ENCODE measurements around the gene P3H4. TPM values are rescaled to one million over a fixed set of nuclear protein-coding genes. Genes with fewer than 3 reads are reported as not detected.
"Not testable (repeated sequence)": the region's sequence is repeated elsewhere in the genome, so short reads cannot be mapped to it uniquely, and the experiment has no call there.

The P3H4 gene
- total RNA-seq, 1 donor from 2014 or later, result 12.8 TPM

DNA sequence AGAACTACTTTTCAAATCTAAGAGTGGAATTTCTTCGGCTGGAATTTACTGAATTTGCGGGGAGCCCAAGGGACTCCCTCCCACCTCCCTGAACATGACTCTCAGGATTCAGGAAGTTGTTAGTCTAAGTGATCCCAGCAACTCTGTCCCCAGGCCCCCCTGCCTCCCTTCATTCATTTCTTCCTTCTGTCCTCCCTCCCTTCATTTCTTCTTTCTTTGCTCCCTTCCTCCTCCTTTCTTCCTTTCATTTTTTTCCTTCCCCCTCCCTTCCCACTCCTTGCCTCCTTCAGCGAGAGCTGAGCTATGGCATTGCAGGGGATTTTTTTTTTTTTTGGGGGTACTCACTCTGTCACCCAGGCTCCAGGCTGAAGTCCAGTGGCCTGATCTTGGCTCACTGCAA, 14.4 kb downstream of the P3H4 start:
- intact Hi-C loops (cut with DNase I), result no loop called here
- DNase-seq (ENCODE audit: low spot score) (no peak), ATAC-seq (no peak)

DNA sequence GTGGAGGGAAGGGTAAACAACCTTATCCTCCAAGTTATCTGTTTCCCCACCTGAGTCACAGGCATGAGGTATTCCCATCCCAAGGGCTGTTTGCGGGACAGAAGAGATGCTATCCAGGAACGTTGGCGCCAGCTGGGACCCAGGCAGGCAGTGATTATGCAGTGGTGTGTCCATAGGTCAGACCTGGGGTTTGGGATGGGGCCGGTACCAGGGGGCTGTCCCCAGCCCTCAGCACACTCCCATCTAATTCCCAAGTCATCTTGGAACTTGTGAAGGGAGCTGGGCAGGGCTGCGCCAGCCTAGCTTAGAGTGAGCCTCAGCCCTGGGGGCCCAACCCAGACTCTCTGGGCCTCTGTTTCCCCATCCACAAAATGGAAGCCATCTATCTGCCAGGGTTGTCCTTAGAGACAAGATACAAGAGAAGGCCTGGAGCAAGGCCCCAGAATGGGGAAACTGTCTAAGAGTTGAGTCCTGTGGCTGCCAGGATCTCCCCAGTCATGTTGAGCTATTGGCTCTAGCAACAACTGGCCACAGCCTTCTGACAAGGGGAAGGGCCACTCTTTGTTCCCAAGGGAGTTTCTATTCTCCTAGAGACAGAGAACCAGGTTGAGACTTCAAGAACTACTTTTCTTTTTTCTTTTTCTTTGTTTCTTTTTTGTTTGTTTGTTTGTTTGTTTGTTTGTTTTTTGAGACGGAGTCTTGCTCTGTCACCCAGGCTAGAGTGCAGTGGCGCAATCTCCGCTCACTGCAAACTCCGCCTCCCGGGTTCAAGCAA, 15.4 kb downstream of the P3H4 start:
- DNase-seq (ENCODE audit: low spot score) (no peak), ATAC-seq (no peak)
- intact Hi-C loops (cut with DNase I), result no loop called here

DNA sequence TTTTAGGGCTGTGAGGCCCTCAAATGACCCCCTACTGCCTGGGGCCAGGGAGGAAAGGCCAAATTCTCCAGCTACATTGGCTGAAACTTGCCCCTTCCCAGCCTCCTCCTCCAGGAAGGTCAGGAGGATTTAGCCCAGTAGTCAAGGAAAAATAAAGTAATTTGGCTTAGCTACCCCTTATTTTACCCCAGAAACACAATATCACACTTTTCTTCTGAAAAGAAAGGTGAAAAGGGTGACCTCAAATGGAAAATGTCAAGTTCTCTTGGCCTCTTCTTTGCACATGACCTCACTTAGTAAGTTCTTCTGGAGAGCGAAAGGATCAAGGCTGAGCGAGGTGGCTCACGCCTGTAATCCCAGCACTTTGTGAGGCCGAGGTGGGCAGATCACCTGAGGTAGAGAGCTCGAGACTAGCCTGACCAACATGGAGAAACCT, 17.2 kb downstream of the P3H4 start:
- intact Hi-C loops (cut with DNase I), result no loop called here
- ATAC-seq (no peak), DNase-seq (ENCODE audit: low spot score) (no peak)

DNA sequence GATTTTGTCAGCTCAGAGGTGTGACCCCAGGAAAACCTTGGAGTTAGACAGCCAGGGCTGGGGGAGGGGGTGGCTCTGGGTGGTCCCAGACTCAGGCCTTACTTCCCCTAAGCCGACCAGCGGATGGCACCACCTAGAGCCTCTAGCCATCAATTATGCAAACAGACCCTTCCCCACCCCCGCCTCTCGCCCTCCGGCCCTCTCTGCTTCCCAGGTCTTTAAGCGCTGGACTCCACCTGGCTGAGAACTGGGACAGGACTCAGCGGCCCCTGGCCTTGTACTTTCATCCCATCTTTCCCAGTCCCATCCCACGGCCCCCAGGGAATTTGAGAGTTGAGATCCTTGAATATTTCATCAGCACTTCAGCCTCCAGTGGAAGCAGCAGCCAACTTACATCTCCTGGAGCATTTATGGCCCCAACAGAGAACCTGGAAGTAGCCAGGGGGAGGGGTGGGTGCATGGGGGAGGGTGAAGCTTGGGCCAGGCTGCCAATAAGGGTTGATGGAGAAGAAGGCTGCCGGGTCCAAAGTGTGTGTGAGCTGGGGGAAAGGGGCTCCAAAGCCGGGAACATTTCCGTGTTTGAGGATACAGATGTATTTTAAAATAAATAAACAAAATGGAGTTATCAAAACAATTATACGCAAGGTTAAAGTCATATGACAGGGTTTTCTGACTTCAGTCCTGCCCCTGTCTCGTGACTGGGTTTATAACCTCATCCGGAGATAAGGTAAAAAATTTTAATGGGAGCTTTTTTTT, 17.8 kb downstream of the P3H4 start:
- intact Hi-C loops (cut with DNase I), result no loop called here
- ATAC-seq (peak; percentile 3), DNase-seq (ENCODE audit: low spot score) (no peak)

DNA sequence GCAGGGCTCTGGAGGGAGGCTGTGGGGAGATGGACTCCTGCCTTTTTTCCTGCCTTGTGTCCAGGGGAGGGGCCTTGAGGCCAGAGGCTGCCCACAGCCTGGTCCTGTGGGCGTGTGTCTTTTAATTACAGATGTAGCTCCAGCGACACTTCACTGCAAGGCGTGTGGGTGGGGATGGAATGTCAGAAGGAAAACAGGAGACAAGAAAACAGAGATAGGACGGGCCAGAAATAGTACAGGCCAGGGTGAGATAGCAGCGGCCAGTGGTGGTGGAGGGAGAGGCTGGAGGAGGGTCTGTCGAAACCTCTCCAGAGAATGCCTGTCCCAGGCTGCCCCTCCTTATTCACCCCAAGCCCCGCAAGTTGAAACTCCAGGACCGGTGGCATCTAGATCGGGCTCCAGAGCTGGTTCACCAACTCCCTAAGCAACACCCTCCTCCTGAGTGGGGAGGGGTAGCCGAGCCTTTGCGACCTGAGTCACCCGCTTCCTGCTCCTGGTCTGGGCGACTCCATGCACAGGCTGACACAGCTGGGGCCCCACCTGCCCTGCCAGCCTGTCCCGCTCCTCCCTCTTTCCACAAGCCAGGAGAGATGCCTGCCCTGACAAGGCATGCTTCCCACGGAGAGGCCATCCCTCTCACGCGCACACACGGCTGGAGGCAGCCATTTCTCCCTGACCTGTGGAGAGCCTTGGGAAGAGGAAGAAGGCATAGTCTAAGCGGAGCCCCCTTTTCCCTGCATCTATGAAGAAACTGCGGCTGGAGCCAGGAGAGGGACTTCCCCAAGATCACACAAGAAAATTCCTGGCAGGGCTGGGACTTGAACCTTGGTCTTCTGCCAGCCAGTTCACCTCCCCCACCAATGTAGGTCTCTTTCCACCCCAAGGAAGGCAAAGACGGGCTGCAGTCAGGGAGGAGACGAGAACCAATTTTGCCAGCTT, 18.6 kb downstream of the P3H4 start:
- intact Hi-C loops (cut with DNase I), result no loop called here
- DNase-seq (ENCODE audit: low spot score) (no peak), ATAC-seq (peak; percentile 46)

DNA sequence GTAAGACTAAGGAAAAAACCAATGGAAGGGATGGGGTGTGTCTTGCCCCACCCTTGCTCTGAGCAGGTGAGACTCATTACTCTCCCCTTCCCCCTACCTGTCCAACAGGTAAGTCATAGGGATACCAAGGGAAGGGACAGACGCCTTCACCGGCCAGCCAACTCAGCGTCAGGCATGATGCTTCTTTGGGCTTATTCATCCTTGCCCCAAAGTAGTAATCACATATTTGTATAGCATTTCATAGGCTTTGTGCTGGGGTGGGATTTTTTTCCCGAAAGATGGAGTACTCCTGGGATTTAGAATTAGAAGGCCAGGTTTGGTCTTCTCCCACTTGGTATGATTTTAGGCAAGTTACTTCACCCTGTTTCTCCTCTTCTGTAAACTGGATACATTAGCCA, 24.7 kb downstream of the P3H4 start:
- ATAC-seq (no peak), DNase-seq (ENCODE audit: low spot score) (no peak)
- intact Hi-C loops (cut with DNase I), result no loop called here

DNA sequence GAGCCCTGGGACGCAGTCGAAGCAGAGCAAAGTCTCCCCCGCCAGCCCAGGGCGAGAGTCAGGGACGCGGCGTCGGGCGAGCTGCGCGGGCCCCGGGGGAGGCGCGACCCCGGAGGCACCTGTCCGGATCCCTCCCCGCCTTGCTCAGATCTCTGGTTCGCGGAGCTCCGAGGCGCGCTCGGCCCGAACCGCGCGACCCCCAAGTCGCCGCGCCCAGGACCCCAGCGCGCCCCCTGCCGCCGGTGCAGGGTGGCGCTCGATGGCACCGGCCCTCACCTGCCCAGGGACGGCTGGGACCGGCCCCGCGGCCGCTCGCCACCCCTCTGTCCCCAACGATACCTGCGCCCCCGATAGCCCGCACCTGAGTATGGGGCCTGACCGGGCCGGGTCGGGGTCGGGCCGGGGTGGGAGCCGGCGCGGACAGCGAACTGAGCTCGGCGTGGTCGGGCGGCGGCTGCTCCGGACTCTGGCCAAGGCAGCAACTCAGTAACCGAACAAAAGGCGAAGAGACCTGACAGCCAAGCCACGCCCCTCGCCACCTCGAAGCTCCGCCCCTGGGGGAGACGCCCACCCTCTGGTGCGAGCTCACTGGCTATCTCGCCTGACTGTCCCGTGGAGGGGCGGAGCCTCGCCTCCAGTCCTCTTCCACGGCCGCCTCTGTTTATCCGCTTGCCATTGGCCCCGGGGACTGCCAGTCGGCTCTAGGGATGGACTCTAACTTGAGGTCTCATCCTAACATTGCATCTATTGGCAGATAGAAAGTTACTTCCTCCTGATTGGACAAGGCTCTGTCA, 25.3 kb downstream of the P3H4 start, which contains the start of gene JUP:
Gene JUP (minus strand): TSS at position 485 of the 794 bp plus-strand sequence. CDS start 14,857 bp downstream, outside the sequence.
- ATAC-seq (peak; percentile 98), DNase-seq (ENCODE audit: low spot score) (peak; percentile 100)
- intact Hi-C loops (cut with DNase I), result no loop called here

DNA sequence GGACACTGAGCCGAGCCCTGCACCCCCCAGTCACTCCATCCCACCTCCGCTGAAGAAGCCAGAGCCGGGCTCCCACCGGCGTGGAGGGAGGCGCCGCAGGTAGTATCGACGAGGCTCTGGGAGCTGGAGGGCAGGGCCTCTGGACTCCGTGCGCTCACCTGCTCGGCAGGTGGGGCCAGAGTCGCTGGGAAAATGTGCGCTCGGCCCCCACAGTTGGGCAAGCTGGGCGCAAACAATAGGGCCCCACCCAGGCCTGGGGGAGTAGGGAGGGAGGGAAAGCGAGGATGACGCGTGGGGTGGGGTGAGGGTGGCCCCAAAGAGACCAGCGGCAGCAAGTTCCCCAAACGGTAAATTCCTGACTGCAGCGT, 25.9 kb downstream of the P3H4 start:
- intact Hi-C loops (cut with DNase I), result no loop called here
- DNase-seq (ENCODE audit: low spot score), result no peak
- ATAC-seq, result peak; percentile 14

DNA sequence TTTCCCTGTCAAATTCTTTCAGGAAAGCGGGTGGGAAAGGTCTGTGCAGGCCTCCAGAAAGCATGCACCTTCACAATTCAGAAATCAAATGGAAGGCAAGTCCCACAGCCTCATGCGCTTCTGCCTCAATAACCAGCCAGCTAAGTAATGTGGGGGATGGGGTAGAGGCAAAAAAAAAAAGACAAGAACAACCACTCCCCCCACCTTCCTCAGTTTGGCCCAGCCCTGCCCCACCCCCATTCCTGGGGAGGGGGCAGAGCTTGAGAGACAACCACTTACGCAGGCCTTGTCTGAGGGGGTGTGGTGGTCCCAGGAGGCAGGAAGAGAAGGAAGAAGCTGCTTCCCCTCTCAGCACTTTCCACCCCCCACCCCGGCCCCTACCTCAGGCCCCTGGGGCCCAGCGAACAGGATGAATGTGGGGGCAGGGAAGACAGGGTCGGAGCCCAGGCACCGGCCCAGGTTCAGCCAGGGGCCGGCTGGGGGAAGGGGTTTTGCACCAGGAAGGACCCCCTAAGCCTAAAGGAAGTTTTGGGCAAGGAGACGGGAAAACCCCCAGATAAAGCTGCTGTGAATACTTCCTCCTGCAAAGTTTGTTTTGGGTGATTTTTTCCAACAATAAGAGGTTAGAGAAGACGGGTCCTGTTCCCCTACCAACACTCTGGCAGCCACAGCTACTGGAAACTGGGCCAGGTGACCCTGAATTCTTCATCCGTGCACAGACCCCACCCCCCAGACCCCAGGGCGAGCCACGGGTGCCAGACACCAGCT, 26.5 kb downstream of the P3H4 start:
- ATAC-seq (peak; percentile 27), DNase-seq (ENCODE audit: low spot score) (no peak)
- intact Hi-C loops (cut with DNase I), result no loop called here

DNA sequence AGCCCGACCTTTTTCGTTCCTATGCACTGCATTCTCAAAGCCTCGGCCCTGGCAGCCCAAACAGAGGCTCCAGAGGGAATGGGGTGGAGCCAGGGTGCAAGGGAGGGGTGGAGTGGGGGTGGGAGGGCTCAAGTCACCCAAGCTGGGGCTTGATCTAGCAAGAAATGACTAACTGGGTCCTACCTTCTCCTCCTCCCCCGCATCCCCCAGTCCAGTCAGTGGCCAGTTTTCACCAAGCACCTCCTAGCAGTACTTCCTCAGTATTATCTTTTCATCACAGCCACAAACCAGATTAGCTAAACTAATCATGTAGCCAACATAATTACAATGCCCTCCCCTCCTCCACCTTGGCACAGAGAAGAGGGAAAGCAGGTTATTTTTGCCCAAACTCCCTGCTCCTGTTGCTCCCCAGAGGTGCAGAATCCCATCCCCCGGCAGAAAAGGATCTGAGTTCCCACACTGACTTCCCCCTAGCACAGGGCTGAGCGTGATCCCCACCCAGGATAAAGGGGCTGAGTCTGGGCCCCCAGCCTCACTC, 27.5 kb downstream of the P3H4 start:
- no peak for DNase-seq (ENCODE audit: low spot score)
- no peak for ATAC-seq
- intact Hi-C loops (cut with DNase I), result no loop called here

DNA sequence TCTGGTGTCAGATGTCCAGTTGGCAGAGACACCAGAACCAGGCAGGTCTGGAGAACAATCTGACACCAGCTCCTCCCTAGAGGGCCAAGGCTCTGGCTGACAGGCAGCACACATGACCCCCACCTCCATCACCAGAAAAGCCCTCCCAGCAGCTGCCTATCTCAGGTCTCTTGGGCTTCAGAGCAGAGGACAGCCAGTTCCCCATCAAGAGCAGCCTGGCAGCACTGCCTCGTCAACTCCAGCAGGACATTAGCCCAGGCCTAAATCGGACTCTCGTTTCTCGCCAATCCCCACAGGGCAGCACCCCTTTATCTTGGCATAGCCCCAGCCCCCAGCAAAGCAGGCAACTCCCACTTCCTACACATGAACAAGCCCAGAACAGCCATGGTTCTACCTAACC, 29.6 kb downstream of the P3H4 start:
- no peak for DNase-seq (ENCODE audit: low spot score)
- intact Hi-C loops (cut with DNase I), result no loop called here
- ATAC-seq, result no peak

DNA sequence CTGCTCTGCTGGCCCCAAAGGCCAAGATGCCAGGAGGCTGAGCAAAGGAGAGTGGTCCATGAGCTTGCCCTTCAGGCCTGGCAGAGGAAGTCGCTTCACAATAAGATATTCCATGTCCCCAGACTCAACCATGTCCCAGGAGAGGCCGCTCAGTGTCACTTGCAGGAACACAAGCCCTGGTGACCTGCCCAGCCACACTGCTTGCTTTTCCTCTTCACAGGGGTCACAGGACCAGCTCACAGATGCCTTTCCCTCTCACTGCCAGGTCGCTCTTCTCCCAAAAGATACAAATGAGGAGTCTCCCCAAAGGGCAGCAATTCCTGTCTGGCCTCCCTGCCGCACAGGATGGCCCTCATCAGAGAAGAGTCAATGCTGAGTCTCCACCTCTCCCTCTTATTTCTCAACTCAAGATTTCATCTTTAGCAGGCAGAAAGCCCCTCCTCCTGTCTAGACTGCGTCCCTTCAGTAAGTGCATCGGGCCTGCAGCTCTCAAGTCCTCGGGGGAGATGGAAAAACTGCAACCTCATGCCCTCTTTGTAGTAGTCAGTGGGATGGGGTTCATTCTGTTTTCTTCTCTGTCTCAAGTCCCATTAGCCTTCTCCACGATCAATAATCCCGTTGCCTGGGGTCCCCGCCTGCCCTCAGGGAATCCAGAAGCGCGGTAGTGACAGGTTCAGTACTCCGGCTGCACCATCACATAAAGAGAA, 30.2 kb downstream of the P3H4 start:
- no peak for ATAC-seq
- intact Hi-C loops (cut with DNase I), result no loop called here

DNA sequence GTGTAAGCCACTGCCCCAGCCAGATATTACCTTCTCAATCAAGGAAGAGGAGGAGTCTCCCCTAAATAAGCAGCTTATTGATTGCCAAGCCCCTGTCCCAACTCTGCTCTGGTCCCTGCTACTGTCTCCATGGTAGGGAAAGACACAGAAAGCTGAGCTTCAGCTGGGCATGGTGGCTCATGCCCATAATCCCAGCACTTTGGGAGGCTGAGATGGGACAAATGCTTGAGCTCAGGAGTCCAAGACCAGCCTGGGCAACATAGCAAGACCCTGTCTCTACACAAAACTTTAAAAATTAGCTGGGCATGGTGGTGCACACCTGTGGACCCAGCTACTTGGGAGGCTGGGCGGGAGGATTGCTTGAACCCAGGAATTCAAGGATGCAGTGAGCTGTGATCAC, 31.8 kb downstream of the P3H4 start:
- intact Hi-C loops (cut with DNase I), result no loop called here
- ATAC-seq (no peak), DNase-seq (ENCODE audit: low spot score) (no peak)

More for the DNA sequence above, 30.2 kb downstream of the P3H4 start:
- DNase-seq (ENCODE audit: low spot score), result no peak

DNA sequence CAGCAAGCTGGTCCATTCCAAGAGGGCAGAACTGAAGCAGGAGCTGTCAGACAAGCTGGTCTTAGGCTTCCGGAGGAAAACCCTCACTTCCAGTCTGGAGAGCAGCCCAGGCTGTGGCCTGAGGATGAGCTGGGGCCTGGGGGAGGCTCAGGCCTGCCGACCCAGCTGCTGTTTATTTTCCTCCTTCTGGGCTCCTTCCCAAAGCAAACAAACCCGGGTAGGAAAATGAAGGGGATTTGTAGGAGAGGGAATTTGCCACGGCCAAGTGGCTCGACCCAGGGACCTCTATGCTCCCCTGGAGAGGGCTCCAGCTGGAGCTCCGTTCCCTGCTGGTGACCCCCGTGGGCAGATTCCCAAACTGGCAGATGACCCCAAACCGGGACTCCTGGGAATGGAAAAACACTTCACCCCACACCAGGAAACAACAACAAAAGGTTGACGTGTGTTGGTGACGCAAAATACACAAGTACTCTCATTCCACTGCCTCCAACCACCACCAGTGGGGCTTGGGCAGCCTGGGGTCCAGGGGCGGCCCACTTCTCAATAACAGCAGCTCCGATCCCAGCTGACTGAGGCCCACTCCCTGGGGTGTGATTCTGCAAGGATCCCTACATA, 34.1 kb downstream of the P3H4 start:
- peak; percentile 91 for ATAC-seq
- intact Hi-C loops (cut with DNase I), result no loop called here
- peak; percentile 88 for DNase-seq (ENCODE audit: low spot score)

DNA sequence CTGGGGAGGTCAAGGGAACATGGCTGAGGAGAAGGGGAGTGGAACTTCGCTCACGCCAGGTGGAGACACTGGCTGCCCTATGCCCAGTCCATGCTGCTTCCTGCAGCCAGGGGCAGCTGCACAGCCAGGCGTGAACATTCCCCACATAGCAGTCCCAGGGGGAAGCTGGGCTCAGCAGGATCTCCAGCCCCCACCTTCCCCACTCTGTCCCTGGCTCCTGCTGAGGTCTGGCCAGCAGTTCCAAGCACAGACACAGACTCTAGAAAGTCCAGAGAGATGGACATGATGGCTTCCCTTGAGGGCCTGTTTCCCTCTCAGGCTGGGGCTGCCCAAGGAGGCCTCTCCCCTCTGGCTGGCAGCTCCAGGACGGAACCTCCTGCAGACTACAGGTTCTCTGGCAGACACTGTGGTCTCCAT, 34.6 kb downstream of the P3H4 start:
- ATAC-seq, result peak; percentile 65
- intact Hi-C loops (cut with DNase I), result no loop called here
- peak; percentile 69 for DNase-seq (ENCODE audit: low spot score)

DNA sequence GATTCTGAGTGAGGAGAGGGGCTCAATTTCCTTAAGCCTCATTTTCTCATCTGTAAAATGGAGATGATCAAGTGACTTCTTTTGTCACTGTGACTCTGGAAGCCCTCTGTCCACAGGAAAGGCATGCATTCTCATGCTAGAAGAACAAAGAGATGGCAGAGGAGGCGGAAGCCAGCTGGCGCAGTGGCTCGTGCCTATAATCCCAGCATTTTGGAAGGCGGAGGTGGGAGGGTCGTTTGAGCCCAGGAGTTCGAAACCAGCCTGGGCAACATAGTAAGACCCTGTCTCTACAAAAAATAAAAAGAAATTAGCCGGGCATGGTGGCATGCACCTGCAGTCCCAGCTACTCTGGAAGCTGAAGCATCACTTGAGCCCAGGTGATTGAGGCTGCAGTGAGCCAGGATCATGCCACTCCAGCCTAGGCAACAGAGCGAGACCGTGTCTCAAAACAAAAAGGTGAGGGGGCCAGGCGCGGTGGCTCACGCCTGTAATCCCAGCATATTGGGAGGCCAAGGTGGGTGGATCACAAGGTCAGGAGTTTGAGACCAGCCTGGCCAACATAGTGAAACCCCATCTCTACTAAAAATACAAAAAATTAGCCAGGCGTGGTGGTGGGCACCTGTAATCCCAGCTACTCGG, 35.4 kb downstream of the P3H4 start:
- ATAC-seq; DNase-seq (ENCODE audit: low spot score); intact Hi-C loops (cut with DNase I): not testable (repeated sequence)
